HG03097 (cell line): ENCODE data around the gene GDPGP1.
"Not testable (repeated sequence)": the region's sequence is repeated elsewhere in the genome, so short reads cannot be mapped to it uniquely, and the experiment has no call there.

Experiments
- ATAC-seq: cut with Tn5 transposase; IDR thresholded peaks from one replicate; pipeline ENCODE4 v1.9.1; 2021; ENCODE audit not compliant: unreplicated experiment, low FRiP score

The GDPGP1 gene

GRCh38 chr15:90249203-90249863 is 15.3 kb downstream of the GDPGP1 start, which contains the start of gene TTLL13:
Gene TTLL13 (plus strand): TSS chr15:90249556. CDS start chr15:90250631, 1,075 bp downstream.
- peak; percentile 80 for ATAC-seq

- no peak for ATAC-seq
Observed at GRCh38 chr15:90257776-90258175, 23.8 kb downstream of the GDPGP1 start.

GRCh38 chr15:90259524-90259923 is 25.5 kb downstream of the GDPGP1 start:
- peak; percentile 58 for ATAC-seq

DNA sequence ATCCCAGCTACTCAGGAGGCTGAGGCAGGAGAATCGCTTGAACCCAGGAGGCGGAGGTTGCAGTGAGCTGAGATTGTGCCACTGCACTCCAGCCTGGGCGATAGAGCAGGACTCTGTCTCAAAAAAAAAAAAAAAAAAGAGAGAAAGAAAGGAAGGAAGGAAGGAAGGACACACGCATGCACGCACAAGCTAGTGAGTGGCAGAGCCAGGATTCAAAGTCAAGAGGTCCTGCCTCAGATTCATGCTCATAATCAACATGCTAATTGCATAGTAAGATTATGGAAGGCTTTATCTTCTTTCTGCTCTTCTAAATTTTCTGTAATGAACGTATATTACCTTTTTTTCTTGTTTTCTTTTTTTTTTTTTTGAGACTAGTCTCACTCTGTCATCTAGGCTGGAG is 26.7 kb downstream of the GDPGP1 start:
- not testable (repeated sequence) for ATAC-seq

GRCh38 chr15:90261811-90262210 is 27.8 kb downstream of the GDPGP1 start:
- ATAC-seq: no peak

DNA sequence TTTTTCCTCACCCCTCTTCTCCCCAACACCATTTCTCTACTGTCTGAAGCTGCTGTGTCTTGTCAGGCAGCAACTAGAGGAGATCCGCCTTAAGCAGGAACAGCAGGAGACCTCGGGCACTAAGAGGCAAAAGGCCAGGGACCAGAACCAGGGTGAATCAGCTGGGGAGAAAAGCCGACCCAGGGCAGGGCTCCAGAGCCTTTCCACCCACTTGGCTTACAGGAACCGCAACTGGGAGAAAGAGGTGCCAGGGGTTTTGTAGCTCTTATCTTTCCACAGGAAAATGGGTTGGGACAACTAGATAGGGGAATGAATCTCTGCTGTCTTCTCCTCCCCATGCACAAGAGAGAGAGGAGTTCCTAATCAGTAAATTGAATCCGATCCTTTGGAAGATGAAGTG is 28.4 kb downstream of the GDPGP1 start:
- ATAC-seq: no peak

- ATAC-seq: no peak
Observed at GRCh38 chr15:90264671-90265070, 30.7 kb downstream of the GDPGP1 start.

GRCh38 chr15:90265271-90266060 is 31.5 kb downstream of the GDPGP1 start, which contains the start of gene NGRN:
Gene NGRN (plus strand): TSS chr15:90265672. CDS start chr15:90265713, 41 bp downstream.
- peak; percentile 77 for ATAC-seq

- peak; percentile 26 for ATAC-seq
Observed at GRCh38 chr15:90266061-90266431, 32.0 kb downstream of the GDPGP1 start.

- no peak for ATAC-seq
Observed at GRCh38 chr15:90266485-90266884, 32.5 kb downstream of the GDPGP1 start.

GRCh38 chr15:90268415-90268814 is 34.4 kb downstream of the GDPGP1 start:
- no peak for ATAC-seq

DNA sequence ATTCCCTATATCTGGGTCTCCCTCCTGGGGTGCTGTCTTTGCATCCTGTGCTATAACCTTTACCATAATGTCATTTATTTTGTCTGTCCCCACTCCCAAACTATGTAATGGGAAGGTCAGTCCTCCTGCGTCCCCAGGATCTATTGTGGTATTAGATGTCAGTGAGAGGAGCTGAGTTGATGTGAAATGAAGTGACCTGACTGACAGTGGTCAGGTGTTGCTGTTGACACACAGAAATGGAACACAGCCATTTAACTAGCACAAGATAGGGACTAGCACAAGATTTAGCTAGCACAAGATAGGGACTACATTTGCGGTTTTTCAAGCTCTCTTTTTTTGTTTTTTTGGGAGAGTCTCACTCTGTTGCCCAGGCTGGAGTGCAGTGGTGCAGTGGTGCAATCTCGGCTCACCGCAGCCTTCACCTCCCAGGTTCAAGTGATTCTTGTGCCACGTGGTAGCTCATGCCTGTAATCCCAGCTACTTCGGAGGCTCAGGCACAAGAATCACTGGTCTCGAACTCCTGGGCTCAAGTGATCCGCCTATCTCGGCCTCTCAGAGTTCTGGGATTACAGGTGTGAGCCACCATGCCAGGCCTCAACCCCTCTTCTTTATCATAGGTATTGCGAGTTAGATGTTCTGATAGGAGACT is 36.6 kb downstream of the GDPGP1 start:
- no peak for ATAC-seq

DNA sequence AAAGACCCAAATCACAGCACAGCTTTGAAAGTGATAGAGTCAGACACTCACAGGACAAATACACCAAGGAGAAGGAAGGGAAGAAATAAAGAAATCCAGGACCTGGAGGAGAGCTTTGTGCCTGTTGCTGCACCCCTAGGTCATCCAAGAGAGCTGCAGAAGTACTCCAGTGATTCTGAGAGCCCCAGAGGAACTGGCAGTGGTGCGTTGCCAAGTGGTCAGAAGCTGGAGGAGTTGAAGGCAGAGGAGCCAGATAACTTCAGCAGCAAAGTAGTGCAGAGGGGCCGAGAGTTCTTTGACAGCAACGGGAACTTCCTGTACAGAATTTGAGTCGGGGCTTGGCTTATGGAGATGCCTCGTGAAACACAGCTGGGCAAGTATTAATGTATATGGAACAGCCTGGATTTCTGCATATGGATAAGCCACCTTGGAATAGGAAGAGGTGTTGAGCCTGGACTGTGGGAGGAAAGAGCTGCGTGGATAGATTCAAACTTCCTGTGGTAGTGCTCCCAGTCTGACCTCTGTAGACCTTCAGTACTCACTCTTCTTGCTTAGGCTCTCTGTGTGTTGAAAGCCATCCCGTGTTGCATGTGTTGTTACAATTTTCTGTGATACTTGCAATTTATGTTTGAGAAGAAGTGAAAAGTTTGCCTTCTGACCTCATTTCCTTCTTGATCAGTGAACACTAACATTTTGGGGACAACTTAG is 37.6 kb downstream of the GDPGP1 start:
- ATAC-seq: no peak

GRCh38 chr15:90278467-90278866 is 44.5 kb downstream of the GDPGP1 start:
- ATAC-seq: not testable (repeated sequence)

DNA sequence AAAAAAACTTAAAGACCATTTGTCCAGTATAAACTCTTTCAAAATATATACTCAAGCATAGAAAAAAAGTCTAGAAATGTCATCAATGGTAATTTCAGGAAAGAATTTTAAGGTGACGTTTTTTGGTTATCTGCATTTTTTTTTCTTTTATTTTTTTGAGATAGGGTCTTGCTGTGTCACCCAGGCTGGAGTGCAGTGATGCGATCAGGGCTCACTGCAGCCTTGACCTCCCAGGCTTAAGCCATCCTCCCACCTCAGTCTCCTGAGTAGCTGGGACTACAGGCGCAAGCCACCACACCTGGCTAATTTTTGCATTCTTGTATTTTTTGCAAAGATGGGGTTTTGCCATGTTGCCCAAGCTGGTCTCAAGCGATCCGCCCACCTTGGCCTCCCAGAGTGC is 46.7 kb downstream of the GDPGP1 start:
- not testable (repeated sequence) for ATAC-seq

DNA sequence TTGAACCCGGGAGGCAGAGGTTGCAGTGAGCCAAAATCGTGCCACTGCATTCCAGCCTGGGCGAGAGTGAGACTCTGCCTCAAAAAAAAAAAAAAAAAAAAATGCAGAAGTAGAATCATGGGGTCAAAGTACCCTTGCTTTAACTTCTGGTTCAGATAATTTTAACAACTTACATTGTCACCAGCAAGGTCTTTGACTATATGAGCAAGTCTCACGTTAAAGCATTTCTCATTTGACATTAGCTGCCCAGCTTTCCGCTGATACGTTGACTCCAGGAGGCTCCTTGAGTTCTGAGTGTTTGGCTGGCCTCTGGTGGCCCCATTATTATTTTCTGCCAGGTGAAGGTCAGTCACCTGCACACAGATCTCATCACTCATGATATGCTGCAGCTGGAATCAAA is 47.6 kb downstream of the GDPGP1 start:
- not testable (repeated sequence) for ATAC-seq

- no peak for ATAC-seq
Observed at GRCh38 chr15:90286678-90287077, 52.7 kb downstream of the GDPGP1 start.

GRCh38 chr15:90287101-90287500 is 53.1 kb downstream of the GDPGP1 start:
- ATAC-seq: no peak

GRCh38 chr15:90287946-90288345 is 53.9 kb downstream of the GDPGP1 start:
- ATAC-seq: no peak

DNA sequence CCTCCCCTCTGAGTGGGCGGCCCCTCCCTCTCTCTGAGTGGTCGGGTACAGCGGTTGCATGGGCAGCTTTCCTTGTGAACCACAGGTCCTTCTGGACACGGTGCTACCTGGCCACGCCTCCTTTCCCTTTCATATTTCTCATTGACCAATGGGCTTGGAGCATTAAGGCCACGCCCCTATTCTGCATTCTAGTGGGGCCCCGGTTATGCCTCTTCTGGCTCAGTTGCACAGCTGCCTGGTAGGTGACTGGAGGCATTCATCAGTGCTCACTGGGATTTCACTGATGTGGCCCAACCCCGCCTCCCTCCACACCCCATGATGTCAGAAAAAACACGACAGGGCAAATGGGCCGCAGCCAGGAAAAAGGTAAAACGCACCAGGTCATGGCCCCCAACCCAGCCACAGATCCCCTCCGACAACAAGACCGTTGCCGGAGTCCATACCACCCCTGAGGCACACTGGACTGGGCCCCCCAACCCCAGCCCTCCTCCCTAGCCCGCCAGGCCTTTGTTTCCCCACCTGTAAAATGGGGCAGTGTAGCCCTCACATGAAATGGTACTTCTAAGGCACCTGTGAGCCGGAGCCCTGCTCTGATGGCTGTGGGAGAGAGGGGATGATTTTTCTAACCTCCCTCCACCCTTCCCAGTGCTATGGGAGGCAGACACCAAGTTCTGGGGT is 57.8 kb downstream of the GDPGP1 start:
- ATAC-seq: no peak
